D721Med (cell line): Measurements from ENCODE around the gene BMPR1B.

Experiments
- DNase-seq: peaks from one replicate; pipeline ENCODE4 v3.0.0; 2011; ENCODE audit warnings: low spot score; ENCODE audit not compliant: insufficient read length
- FAIRE-seq: peaks from 2 replicates; lab custom pipeline; 2011; peaks lifted over from hg19 to GRCh38; lab: Jason Lieb, UNC
- TF ChIP-seq, protein P1 (sequence below): IDR thresholded peaks from 2 replicates; pipeline ENCODE4 v1.5.1; 2012; ENCODE audit warnings: mild to moderate bottlenecking, control low read depth; ENCODE audit not compliant: insufficient read depth; ENCODE audit errors: missing control alignments

BMPR1B gene

DNA sequence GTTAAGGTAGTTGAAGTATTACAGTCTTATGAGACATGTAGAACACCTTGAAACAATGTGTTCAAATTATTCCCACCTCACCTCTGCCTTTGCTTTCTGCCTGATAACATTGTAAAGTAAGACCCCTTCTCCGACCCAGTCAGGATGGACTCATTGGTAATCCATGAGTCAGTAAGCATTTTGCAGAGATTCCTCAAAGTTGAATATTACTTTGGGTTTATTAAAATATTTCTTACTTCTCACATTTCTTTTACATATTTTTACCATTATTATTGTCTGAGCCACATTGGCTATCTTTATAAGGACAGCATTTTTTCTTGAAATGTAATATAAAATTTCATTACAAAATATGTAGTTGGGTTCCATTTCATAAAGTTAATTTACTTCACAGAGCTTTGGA is 201.6 kb downstream of the BMPR1B start:
- no peak for DNase-seq
- TF ChIP-seq, protein P1, sequence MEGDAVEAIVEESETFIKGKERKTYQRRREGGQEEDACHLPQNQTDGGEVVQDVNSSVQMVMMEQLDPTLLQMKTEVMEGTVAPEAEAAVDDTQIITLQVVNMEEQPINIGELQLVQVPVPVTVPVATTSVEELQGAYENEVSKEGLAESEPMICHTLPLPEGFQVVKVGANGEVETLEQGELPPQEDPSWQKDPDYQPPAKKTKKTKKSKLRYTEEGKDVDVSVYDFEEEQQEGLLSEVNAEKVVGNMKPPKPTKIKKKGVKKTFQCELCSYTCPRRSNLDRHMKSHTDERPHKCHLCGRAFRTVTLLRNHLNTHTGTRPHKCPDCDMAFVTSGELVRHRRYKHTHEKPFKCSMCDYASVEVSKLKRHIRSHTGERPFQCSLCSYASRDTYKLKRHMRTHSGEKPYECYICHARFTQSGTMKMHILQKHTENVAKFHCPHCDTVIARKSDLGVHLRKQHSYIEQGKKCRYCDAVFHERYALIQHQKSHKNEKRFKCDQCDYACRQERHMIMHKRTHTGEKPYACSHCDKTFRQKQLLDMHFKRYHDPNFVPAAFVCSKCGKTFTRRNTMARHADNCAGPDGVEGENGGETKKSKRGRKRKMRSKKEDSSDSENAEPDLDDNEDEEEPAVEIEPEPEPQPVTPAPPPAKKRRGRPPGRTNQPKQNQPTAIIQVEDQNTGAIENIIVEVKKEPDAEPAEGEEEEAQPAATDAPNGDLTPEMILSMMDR: no peak
- FAIRE-seq: no peak

DNA sequence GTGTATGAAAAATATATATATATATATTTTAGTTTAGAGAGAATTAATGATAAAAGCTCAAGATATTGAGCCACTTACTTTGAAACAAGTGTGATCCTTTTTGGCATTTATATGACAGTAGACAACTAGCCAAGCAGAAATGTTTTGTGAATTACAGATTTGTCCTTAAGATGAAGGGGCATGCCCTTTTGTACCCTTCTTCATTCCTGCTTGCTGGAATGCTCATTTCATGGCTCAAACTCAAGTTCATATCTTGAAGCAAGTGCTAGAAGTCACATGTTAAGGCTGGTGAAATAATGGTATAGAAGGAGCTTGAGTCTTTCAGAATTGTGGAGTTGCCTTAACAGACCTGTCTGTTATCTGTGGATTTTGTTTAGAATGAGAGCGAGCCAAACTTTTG is 203.0 kb downstream of the BMPR1B start:
- TF ChIP-seq, protein P1: no peak
- no peak for FAIRE-seq

DNA sequence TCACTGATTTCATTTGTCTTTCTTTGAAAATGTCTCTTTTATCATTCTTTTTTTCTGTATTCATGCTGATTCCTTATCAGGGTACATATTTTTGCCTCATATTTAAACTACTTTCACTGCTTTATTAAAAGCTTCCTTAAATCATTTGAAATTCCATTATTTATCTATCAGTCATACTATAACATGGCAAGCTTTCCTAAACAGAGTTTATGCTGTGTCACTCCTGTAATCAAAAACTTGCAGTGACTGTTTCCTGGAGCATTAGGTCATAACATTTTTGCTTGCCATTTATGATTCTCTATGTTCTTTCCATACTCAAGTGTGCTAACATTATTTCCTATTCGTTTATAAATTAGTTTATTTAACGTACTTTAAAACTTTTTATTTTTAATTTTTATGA is 203.7 kb downstream of the BMPR1B start:
- FAIRE-seq (no peak), DNase-seq (no peak)
- TF ChIP-seq, protein P1: no peak

More for the DNA sequence above, 203.0 kb downstream of the BMPR1B start:
- no peak for DNase-seq

DNA sequence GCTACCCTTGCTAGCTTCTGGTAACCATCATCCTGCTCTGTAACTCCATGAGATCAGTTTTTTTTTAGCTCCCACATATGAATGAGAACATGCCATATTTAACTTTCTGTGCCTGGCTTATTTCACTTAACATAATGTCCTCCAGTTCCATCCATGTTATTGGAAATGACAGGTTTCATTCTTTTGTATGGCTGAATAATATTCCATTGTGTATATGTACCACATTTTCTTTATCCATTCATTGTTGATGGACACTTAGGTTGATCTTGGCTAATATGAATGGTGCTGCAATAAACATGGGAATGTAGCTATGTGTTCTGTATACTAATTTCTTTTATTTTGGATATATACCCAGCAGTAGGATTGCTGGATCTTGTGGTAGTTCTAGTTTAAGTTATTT is 204.7 kb downstream of the BMPR1B start:
- FAIRE-seq: no peak
- TF ChIP-seq, protein P1: no peak
- no peak for DNase-seq

DNA sequence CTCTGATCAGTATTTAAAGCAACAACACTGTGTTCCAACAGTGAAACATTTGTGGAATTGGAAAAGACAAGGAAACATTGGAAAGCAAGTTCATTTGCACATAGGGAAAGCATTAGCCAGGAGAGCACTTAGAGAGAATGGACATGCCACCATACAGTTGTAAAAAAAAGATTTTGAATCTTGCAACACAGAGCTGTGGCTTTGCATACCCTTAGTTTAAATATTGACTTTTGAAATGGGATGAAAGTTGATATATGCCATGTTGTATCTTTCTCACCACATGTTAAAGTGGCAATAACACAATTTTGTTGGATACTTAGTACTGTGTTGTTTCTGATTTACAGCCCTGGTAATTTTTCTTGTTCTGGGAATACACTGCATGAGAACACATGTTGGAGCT is 208.1 kb downstream of the BMPR1B start:
- TF ChIP-seq, protein P1: no peak
- FAIRE-seq: no peak
- no peak for DNase-seq

DNA sequence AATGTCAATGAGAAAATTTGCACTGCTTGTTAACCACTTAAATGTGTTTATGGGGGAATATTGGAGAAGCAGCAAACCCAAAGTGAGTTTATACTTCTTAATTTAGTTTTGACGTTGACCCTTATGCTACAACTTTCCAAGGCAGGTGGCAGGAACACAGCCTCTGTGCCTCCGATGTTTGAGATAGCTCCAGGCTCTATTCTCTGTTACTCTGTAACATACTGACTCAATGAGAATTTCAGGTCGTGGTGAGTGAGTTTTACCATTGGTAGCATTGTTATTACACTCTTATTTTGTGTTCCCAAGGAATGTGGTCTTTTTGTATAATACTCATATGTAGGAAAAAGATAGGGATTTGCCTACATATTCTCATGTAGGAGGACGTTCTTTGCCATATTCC is 210.7 kb downstream of the BMPR1B start:
- FAIRE-seq (no peak), DNase-seq (no peak)
- TF ChIP-seq, protein P1: no peak

DNA sequence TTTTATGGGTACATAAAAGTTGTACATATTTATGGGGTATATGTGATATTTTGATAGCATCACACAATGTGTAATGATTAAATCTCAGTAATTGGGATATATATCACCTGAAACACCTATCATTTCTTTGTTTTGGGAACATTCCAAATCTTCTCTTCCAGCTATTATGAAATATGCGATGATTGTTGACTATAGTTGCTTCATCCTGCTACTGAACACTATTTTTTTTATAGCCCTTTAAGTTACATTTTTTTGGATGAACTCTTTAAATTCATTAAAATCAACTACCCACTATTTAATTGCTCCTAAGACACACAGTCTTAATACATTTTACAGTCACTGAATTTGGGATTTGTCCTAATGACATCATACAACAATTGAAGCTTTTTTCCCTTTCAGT is 212.9 kb downstream of the BMPR1B start:
- TF ChIP-seq, protein P1: no peak
- no peak for DNase-seq
- no peak for FAIRE-seq
